WI38 (cell line): Measurements from ENCODE around the gene REXO1.

ENCODE experiments used
- H3K4me3 ChIP-seq: 2 replicates; pipeline ENCODE4 v1.5.1; 2011; ENCODE audit warnings: low read depth, mild to moderate bottlenecking, control low read depth, low read length
- TF ChIP-seq, protein P1 (sequence below): IDR thresholded peaks from 2 replicates; pipeline ENCODE4 v1.5.1; 2012; ENCODE audit warnings: low read depth, mild to moderate bottlenecking, control low read depth, low read length

REXO1 gene

DNA sequence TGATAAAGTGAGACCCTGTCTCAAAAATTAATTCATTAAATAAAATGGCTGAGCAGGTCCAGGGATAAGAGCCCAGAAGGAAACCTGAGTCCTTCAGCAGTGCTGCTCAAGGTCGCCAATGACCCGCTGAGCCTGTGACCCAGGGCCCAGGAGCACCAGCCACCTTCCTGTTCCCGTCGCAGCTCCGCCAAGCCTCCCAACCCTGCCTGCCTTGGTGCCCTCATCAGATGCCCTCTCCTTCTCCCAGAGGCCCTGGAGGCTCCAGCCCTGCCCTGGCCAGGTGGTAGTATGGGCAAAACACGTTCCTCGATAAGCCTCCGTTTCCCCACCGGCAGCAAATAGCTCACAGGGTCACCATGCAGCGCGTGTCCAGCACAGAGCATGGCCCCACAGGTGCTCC, 2.6 kb downstream of the REXO1 start:
- H3K4me3 ChIP-seq = no peak overlapping the region
- TF ChIP-seq, protein P1, sequence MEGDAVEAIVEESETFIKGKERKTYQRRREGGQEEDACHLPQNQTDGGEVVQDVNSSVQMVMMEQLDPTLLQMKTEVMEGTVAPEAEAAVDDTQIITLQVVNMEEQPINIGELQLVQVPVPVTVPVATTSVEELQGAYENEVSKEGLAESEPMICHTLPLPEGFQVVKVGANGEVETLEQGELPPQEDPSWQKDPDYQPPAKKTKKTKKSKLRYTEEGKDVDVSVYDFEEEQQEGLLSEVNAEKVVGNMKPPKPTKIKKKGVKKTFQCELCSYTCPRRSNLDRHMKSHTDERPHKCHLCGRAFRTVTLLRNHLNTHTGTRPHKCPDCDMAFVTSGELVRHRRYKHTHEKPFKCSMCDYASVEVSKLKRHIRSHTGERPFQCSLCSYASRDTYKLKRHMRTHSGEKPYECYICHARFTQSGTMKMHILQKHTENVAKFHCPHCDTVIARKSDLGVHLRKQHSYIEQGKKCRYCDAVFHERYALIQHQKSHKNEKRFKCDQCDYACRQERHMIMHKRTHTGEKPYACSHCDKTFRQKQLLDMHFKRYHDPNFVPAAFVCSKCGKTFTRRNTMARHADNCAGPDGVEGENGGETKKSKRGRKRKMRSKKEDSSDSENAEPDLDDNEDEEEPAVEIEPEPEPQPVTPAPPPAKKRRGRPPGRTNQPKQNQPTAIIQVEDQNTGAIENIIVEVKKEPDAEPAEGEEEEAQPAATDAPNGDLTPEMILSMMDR = no peak

DNA sequence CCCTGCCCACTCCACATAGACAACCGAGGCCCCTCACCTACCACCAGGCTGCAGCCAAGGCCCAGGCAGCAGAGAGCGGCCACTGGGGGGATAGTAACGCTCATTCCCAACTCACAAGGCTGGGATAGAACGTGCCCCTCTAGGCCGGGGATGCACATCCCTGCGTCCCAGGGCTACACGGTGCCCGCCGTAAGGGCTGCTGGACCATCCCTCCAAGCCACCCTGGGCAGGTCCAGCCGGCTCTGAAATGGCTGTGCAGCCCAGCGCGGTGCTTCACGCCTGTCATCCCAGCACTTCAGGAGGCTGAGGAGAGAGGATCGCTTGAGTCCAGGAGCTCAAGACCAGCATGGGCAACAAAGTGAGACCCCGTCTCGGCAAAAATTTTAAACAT, 3.2 kb downstream of the REXO1 start:
- TF ChIP-seq, protein P1 = no peak
- H3K4me3 ChIP-seq = no peak overlapping the region

DNA sequence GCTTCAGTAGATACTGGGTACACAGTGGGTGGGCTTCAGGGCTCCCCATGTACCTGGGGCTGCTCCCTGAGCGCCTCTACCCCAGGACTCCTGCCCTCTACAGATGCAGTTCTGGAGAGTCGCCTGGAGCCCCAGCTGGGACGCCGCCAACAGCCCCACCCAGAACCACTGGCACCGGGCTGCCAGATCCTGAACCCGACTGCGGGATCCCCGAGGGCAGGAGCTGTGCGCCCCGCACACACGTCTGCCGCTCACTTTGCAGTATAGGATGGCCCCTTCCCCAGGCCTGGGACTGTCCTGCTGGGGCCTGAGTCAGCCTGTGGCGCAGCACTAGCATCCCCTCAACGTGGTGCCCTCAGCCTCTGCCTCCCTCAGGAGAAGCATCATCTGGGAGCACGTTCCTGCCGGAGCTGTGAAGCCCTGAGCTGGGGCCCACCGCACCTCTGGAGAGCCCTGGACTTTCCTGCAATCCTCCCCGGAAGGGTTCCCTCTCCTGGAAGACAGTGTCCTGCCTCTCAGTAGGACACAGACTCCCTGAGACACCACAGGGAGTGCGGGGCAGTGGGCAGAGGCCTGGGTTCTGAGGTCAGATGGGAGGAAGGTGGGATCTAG, 3.7 kb downstream of the REXO1 start:
- H3K4me3 ChIP-seq = no peak overlapping the region
- TF ChIP-seq, protein P1 = no peak

DNA sequence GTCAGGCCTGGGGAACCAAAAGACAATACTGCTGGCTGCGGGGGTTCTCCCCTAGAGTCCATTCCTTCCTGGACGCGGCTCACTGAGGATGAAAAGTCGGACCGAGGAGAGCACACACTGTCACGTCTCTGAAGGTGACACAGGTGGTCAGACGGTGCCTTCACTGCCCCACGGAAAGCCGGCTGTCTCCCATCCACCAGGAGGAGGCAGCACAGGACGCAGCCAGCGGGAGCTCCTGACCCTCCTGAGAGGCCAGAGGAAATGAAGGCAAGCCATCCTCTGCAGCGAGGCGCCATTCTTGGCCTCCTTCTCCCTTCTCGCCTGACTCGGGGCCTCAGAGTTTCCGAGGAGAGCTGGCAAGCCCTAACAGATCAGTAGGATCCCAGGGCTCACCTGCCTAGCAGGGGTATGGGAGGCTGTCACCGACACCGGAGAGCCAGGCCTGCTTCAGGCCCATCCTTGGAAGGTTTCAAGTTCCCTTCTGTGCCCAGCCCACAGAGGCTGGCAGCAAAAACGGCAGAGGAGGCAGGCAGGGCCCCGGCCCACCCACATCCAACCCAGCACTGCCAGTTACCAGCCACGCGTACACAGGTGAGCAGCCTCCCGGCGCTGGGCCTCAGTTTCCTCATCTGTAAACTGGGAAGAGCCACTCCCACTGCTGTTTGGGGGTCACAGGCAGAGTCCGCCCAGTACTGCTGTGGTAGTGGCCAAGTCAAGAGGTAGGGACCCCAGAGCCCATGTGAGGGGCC, 4.5 kb downstream of the REXO1 start:
- TF ChIP-seq, protein P1 = no peak

DNA sequence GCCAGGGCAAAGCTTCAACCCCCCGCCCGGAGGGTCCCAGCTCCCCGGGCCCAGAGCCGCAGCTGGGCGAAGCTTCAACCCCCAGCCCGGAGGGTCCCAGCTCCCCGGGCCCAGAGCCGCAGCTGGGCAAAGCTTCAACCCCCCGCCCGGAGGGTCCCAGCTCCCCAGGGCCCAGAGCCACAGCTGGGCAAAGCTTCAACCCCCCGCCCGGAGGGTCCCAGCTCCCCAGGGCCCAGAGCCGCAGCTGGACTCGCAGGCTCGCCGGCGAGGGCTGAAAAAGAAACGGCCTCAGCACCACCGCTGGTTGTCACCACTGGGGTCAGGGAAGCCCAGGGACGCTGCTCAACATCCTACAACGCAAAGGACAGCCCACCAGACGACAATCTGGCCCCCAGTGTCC, 5.2 kb downstream of the REXO1 start:
- TF ChIP-seq, protein P1 = no peak
- no peak overlapping the region for H3K4me3 ChIP-seq

More for the DNA sequence above, 4.5 kb downstream of the REXO1 start:
- no peak overlapping the region for H3K4me3 ChIP-seq

DNA sequence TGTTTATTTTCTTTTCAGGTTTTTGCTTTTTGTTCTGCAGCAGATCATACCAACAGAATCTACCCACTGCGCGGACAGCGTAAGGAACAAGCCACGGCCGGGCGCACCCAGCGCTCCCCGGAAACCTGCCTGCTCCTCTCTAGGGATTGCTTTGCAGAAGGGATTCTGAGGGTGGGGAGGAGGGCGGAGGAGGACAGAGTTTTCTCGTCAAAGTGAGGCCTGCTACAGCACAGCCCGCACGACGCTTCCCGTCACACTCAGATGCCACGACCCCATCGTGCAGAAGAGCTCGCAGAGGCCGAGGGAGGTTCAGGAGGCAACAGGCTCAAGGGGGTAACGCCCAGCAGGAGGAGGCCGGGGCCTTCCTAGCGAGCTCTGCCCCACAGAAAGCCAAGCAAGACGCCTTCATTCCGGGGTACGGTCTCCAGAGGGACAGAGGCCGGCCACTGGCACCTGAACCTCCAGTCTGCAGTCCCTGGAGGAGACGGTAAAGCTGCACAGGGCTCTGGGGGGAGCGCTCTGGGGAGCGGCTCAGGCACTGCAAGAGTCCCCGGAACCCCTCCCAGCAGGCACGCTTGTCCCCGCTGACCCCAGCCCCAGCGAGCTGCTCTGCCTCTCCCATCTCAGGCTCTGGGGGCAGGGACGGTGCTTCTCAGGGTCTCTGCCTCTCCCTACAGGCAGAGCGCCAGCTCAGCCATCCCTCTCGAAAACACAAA, 6.9 kb downstream of the REXO1 start:
- H3K4me3 ChIP-seq = no peak overlapping the region
- TF ChIP-seq, protein P1 = no peak
